H9 (cell line): ENCODE data around the gene COQ8A. TPM values are rescaled to one million over a fixed set of nuclear protein-coding genes. Genes with fewer than 3 reads are reported as not detected.

ENCODE experiments used
- DNase-seq: peaks from one replicate; pipeline ENCODE4 v3.0.0-alpha.2; 2017
- H2AFZ ChIP-seq: one replicate; pipeline ENCODE4 v1.6.1; 2013; ENCODE audit warnings: mild to moderate bottlenecking, low read length, control low read depth, moderate library complexity
- H2AK5ac ChIP-seq: 2 replicates; pipeline ENCODE4 v1.6.1; 2013; ENCODE audit warnings: low read length, control low read depth, mixed read lengths; ENCODE audit not compliant: insufficient read length
- H2BK120ac ChIP-seq: one replicate; pipeline ENCODE4 v1.6.1; 2013; ENCODE audit warnings: low read depth, mild to moderate bottlenecking, low read length, control low read depth, inconsistent platforms; ENCODE audit not compliant: poor library complexity, severe bottlenecking
- H2BK12ac ChIP-seq: 2 replicates; pipeline ENCODE4 v1.6.1; 2013; ENCODE audit warnings: low read length, control low read depth, mixed read lengths, low read depth; ENCODE audit not compliant: insufficient read length
- H2BK15ac ChIP-seq: 2 replicates; pipeline ENCODE4 v1.6.1; 2013; ENCODE audit warnings: low read depth, low read length, control low read depth
- H2BK20ac ChIP-seq: one replicate; pipeline ENCODE4 v1.6.1; 2013; ENCODE audit warnings: low read depth, mild to moderate bottlenecking, low read length, control low read depth, inconsistent platforms; ENCODE audit not compliant: poor library complexity, severe bottlenecking
- H2BK5ac ChIP-seq: 2 replicates; pipeline ENCODE4 v1.6.1; 2013; ENCODE audit warnings: low read length, control low read depth, mixed read lengths; ENCODE audit not compliant: insufficient read length
- H3K14ac ChIP-seq: 2 replicates; pipeline ENCODE4 v1.6.1; 2013; ENCODE audit warnings: low read length, control low read depth; ENCODE audit not compliant: insufficient read depth
- H3K18ac ChIP-seq: 2 replicates; pipeline ENCODE4 v1.6.1; 2013; ENCODE audit warnings: low read depth, mild to moderate bottlenecking, mixed read lengths, low read length, control low read depth; ENCODE audit not compliant: insufficient read length
- H3K23ac ChIP-seq: 2 replicates; pipeline ENCODE4 v1.6.1; 2013; ENCODE audit warnings: low read length, control low read depth, mixed read lengths, low read depth; ENCODE audit not compliant: insufficient read length
- H3K23me2 ChIP-seq: 2 replicates; pipeline ENCODE4 v1.6.1; 2013; ENCODE audit warnings: low read depth, mild to moderate bottlenecking, mixed read lengths, low read length, control low read depth; ENCODE audit not compliant: insufficient read length, poor library complexity, severe bottlenecking
- H3K27ac ChIP-seq: 2 replicates; pipeline ENCODE4 v1.5.1; 2013; ENCODE audit warnings: low read length, control low read depth, mixed read lengths, low read depth; ENCODE audit not compliant: insufficient read length
- H3K27me3 ChIP-seq: 2 replicates; pipeline ENCODE4 v1.6.1; 2013; ENCODE audit warnings: low read length, control low read depth, inconsistent platforms; ENCODE audit not compliant: insufficient read depth
- H3K4ac ChIP-seq: 2 replicates; pipeline ENCODE4 v1.6.1; 2013; ENCODE audit warnings: low read depth, mild to moderate bottlenecking, control low read depth, inconsistent platforms, low read length, moderate library complexity
- H3K4me1 ChIP-seq: 2 replicates; pipeline ENCODE4 v1.6.1; 2013; ENCODE audit warnings: low read length, control low read depth, inconsistent platforms; ENCODE audit not compliant: insufficient read depth
- H3K4me2 ChIP-seq: 2 replicates; pipeline ENCODE4 v1.6.1; 2013; ENCODE audit warnings: low read length, control low read depth, mixed read lengths; ENCODE audit not compliant: insufficient read length, insufficient read depth
- H3K56ac ChIP-seq: 2 replicates; pipeline ENCODE4 v1.6.1; 2013; ENCODE audit warnings: low read depth, mild to moderate bottlenecking, mixed read lengths, low read length, control low read depth; ENCODE audit not compliant: insufficient read length
- H3K79me1 ChIP-seq: 2 replicates; pipeline ENCODE4 v1.6.1; 2013; ENCODE audit warnings: low read depth, mild to moderate bottlenecking, moderate library complexity, low read length, control low read depth, inconsistent platforms; ENCODE audit not compliant: insufficient read depth, poor library complexity, severe bottlenecking
- H3K79me2 ChIP-seq: 2 replicates; pipeline ENCODE4 v1.6.1; 2013; ENCODE audit warnings: low read length, control low read depth, inconsistent platforms; ENCODE audit not compliant: insufficient read depth
- H3K9ac ChIP-seq: 2 replicates; pipeline ENCODE4 v1.6.1; 2013; ENCODE audit warnings: low read length, control low read depth, mixed read lengths; ENCODE audit not compliant: insufficient read length; ENCODE audit errors: extremely low read depth
- H3K9me3 ChIP-seq: one replicate; pipeline ENCODE4 v1.6.1; 2013; ENCODE audit warnings: low read depth, low read length, inconsistent platforms; ENCODE audit not compliant: control insufficient read depth
- H3T11ph ChIP-seq: one replicate; pipeline ENCODE4 v1.6.1; 2013; ENCODE audit warnings: mild to moderate bottlenecking, low read length, control low read depth, inconsistent platforms
- H4K20me1 ChIP-seq: one replicate; pipeline ENCODE4 v1.6.1; 2013; ENCODE audit not compliant: control insufficient read depth, insufficient read length, insufficient read depth
- H4K5ac ChIP-seq: 2 replicates; pipeline ENCODE4 v1.6.1; 2013; ENCODE audit warnings: low read depth, mild to moderate bottlenecking, mixed read lengths, low read length, control low read depth; ENCODE audit not compliant: insufficient read length
- H4K8ac ChIP-seq: replicated peaks from 2 replicates; pipeline ENCODE4 v1.6.1; 2013; ENCODE audit warnings: low read length, control low read depth, mixed read lengths, low read depth; ENCODE audit not compliant: insufficient read length
- H4K91ac ChIP-seq: 2 replicates; pipeline ENCODE4 v1.6.1; 2013; ENCODE audit warnings: low read depth, mild to moderate bottlenecking, moderate library complexity, mixed read lengths, low read length, control low read depth; ENCODE audit not compliant: insufficient read length
- H3K27ac Mint-ChIP-seq, 3 experiments: 2 replicates in 2 of 3; 3 replicates in 1 of 3; pipeline ENCODE4 v1.8.0; 2020 to 2021; ENCODE audit warnings: mixed read lengths in 3 of 3, mild to moderate bottlenecking in 1 of 3, moderate library complexity in 1 of 3
- H3K27me3 Mint-ChIP-seq: 2 replicates; pipeline ENCODE4 v1.8.0; 2021; ENCODE audit warnings: low read depth, mild to moderate bottlenecking, moderate library complexity, mixed read lengths
- H3K36me3 Mint-ChIP-seq, 3 experiments: 2 replicates in 2 of 3; 3 replicates in 1 of 3; pipeline ENCODE4 v1.8.0; 2020 to 2021; ENCODE audit warnings: low read depth in 3 of 3, mixed read lengths in 3 of 3; ENCODE audit not compliant: insufficient read depth in 1 of 3
- H3K4me1 Mint-ChIP-seq, 2 experiments: 2 replicates each; pipeline ENCODE4 v1.8.0; 2020; ENCODE audit warnings: mixed read lengths in 2 of 2
- H3K4me3 Mint-ChIP-seq, 2 experiments: 2 replicates in 1 of 2; 3 replicates in 1 of 2; pipeline ENCODE4 v1.8.0; 2020 to 2021; ENCODE audit warnings: mild to moderate bottlenecking in 2 of 2, mixed read lengths in 2 of 2, moderate library complexity in 1 of 2
- H3K9me3 Mint-ChIP-seq, 2 experiments: 2 replicates in 1 of 2; 3 replicates in 1 of 2; pipeline ENCODE4 v1.8.0; 2020; ENCODE audit warnings: mild to moderate bottlenecking in 2 of 2, mixed read lengths in 2 of 2, moderate library complexity in 1 of 2
- CTCF ChIP-seq: fragments of 200-600 bp; sonication (generic); conservative IDR thresholded peaks from 3 replicates; pipeline ENCODE4 v1.8.0; 2021; ENCODE audit warnings: antibody characterized with exemption, mild to moderate bottlenecking
- WGBS: extraction: QIAGEN DNeasy Blood & Tissue Kit; methylation state at CpG from one replicate; pipeline ENCODE4 v1.1.7; 2013; ENCODE audit warnings: missing lambda C conversion rate, low lambda C conversion rate, mixed read lengths; ENCODE audit not compliant: insufficient read length; ENCODE audit errors: extremely low coverage; 5-methylcytosine and 5-hydroxymethylcytosine counted together
- total RNA-seq: library from RNA; stranded (reverse); gene quantifications from 2 replicates; pipeline ENCODE4 v1.2.1, GENCODE V29; 2021

COQ8A gene
- total RNA-seq, 1 experiment from 2014 or later = 26.0 TPM

GRCh38 chr1:227033880-227034279 lies 93.8 kb downstream of the COQ8A start:
- no peak for TF ChIP-seq CTCF
- no peak overlapping the region for H2BK15ac ChIP-seq

More at GRCh38 chr1:227033880-227034279, 93.8 kb downstream of the COQ8A start:
- no peak overlapping the region for H3K4me3 Mint-ChIP-seq
- H2BK20ac ChIP-seq = no peak overlapping the region
- H4K5ac ChIP-seq = no peak overlapping the region
- no peak overlapping the region for H3K23ac ChIP-seq
- H4K20me1 ChIP-seq = no peaks in the 10 kb centered on the region
- no peak overlapping the region for H3K9ac ChIP-seq
- no CpG with 5 or more reads among the region's 2 CpGs for WGBS
- no peak overlapping the region for H3K27ac ChIP-seq
- H2BK120ac ChIP-seq = no peak overlapping the region
- no peaks in the 10 kb centered on the region for H3K27me3 Mint-ChIP-seq
- no peak overlapping the region for H3K14ac ChIP-seq
- no peak overlapping the region for H3K27ac Mint-ChIP-seq
- H2BK5ac ChIP-seq = no peak overlapping the region
- H4K8ac ChIP-seq = no peak overlapping the region
- no peak overlapping the region for H3K18ac ChIP-seq
- no peak overlapping the region for H3K56ac ChIP-seq
- peaks cover 6 to 7% of the 10 kb centered on the region in 2 experiments for H3K4me1 Mint-ChIP-seq
- H3K9me3 Mint-ChIP-seq = no peaks in the 10 kb centered on the region
- H2AK5ac ChIP-seq = no peak overlapping the region
- no peak overlapping the region for H2BK12ac ChIP-seq
- H3K27me3 ChIP-seq = no peaks in the 10 kb centered on the region
- no peak overlapping the region for H3K4me2 ChIP-seq
- H4K91ac ChIP-seq = no peak overlapping the region
- H3K36me3 Mint-ChIP-seq = peaks cover 11 to 25% (median 24%) of the 10 kb centered on the region in 3 experiments; a peak in 6 of 7 replicates
- no peak overlapping the region for H3T11ph ChIP-seq
- H3K4me1 ChIP-seq = no peaks in the 10 kb centered on the region
- no peaks in the 10 kb centered on the region for H3K79me1 ChIP-seq
- no peak overlapping the region for H3K4ac ChIP-seq
- no peaks in the 10 kb centered on the region for H3K23me2 ChIP-seq
- no peaks in the 10 kb centered on the region for H3K9me3 ChIP-seq
- DNase-seq = no peak
- H3K79me2 ChIP-seq = no peaks in the 10 kb centered on the region
- no peak overlapping the region for H2AFZ ChIP-seq
